HG03097 (cell line): ENCODE measurements around the gene MAN2A1.

ENCODE experiments used
- ATAC-seq: cut with Tn5 transposase; IDR thresholded peaks from one replicate; pipeline ENCODE4 v1.9.1; 2021; ENCODE audit not compliant: unreplicated experiment, low FRiP score

MAN2A1 gene

GRCh38 chr5:109689740-109690241, at the start of gene MAN2A1:
Gene MAN2A1, plus strand, starts transcription at chr5:109689927. Its CDS starts 491 bp downstream, at chr5:109690418.
- ATAC-seq, result peak; percentile 46

- no peak for ATAC-seq
Measured at GRCh38 chr5:109640976-109641375, 48.8 kb upstream of the MAN2A1 start.

GRCh38 chr5:109643791-109644350, 45.9 kb upstream of the MAN2A1 start:
- ATAC-seq, result no peak

- no peak for ATAC-seq
Measured at GRCh38 chr5:109644829-109645228, 44.9 kb upstream of the MAN2A1 start.

- no peak for ATAC-seq
Measured at GRCh38 chr5:109645707-109646192, 44.0 kb upstream of the MAN2A1 start.

GRCh38 chr5:109649318-109649717, 40.4 kb upstream of the MAN2A1 start:
- ATAC-seq, result no peak

- ATAC-seq, result no peak
Measured at GRCh38 chr5:109650493-109650892, 39.2 kb upstream of the MAN2A1 start.

- no peak for ATAC-seq
Measured at GRCh38 chr5:109652096-109652495, 37.6 kb upstream of the MAN2A1 start.

- no peak for ATAC-seq
Measured at GRCh38 chr5:109653042-109653441, 36.7 kb upstream of the MAN2A1 start.

GRCh38 chr5:109653561-109654239, 36.0 kb upstream of the MAN2A1 start:
- no peak for ATAC-seq

- no peak for ATAC-seq
Measured at GRCh38 chr5:109654455-109654854, 35.3 kb upstream of the MAN2A1 start.

GRCh38 chr5:109655841-109656240, 33.9 kb upstream of the MAN2A1 start:
- no peak for ATAC-seq

- ATAC-seq, result peak; percentile 81
Measured at GRCh38 chr5:109656829-109657228, 32.9 kb upstream of the MAN2A1 start.

- no peak for ATAC-seq
Measured at GRCh38 chr5:109659901-109660300, 29.8 kb upstream of the MAN2A1 start.

- no peak for ATAC-seq
Measured at GRCh38 chr5:109660301-109660700, 29.4 kb upstream of the MAN2A1 start.

- no peak for ATAC-seq
Measured at GRCh38 chr5:109668237-109668636, 21.5 kb upstream of the MAN2A1 start.

- ATAC-seq, result no peak
Measured at GRCh38 chr5:109668668-109669422, 20.9 kb upstream of the MAN2A1 start.

GRCh38 chr5:109669991-109670706, 19.6 kb upstream of the MAN2A1 start:
- ATAC-seq, result no peak

- no peak for ATAC-seq
Measured at GRCh38 chr5:109671136-109671535, 18.6 kb upstream of the MAN2A1 start.

GRCh38 chr5:109674596-109674995, 15.1 kb upstream of the MAN2A1 start:
- ATAC-seq, result no peak

GRCh38 chr5:109676920-109677319, 12.8 kb upstream of the MAN2A1 start:
- ATAC-seq, result no peak
